Posterior vena cava (tissue), 2 donors: ENCODE data around the gene GIT2. TPM values are rescaled to one million over a fixed set of nuclear protein-coding genes. Genes with fewer than 3 reads are reported as not detected.

Experiments
- DNase-seq: peaks from one replicate; pipeline ENCODE4 v3.0.0-alpha.2; 2020; ENCODE audit warnings: low spot score
- intact Hi-C, 2 donors: fragments of 100-400 bp; cut with DNase I; formaldehyde crosslinking; loops; one replicate each; pipeline versions ENCODE4 v1.14.1 to v1.14.2; 2022 to 2023
- long read RNA-seq, 2 donors: library from polyadenylated mRNA; unstranded; transcript quantifications; one replicate each; pipeline ENCODE4 v2.0.0, GENCODE V29; 2020 to 2021
- total RNA-seq, 2 donors: library from RNA; stranded (reverse); fragmentation: NEBNext Ultra II Directional; extraction: Animal tissue kit (Norgen Biotek cat#: 25700); gene quantifications; one replicate each; pipeline ENCODE4 v1.2.1, GENCODE V29; 2021
- donor health status: DM: yes; HTN: yes; CAD: no.
- donor health status: DM: yes; HTN: yes; CAD: no.

Gene GIT2, protein sequence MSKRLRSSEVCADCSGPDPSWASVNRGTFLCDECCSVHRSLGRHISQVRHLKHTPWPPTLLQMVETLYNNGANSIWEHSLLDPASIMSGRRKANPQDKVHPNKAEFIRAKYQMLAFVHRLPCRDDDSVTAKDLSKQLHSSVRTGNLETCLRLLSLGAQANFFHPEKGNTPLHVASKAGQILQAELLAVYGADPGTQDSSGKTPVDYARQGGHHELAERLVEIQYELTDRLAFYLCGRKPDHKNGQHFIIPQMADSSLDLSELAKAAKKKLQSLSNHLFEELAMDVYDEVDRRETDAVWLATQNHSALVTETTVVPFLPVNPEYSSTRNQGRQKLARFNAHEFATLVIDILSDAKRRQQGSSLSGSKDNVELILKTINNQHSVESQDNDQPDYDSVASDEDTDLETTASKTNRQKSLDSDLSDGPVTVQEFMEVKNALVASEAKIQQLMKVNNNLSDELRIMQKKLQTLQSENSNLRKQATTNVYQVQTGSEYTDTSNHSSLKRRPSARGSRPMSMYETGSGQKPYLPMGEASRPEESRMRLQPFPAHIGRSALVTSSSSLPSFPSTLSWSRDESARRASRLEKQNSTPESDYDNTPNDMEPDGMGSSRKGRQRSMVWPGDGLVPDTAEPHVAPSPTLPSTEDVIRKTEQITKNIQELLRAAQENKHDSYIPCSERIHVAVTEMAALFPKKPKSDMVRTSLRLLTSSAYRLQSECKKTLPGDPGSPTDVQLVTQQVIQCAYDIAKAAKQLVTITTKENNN
- total RNA-seq: 10 to 100 TPM; 44.9 to 48.0 TPM
- long read RNA-seq, donor 1, full-length matches to known transcripts: 4 of 22 reads
- long read RNA-seq, donor 1, partial matches to known transcripts: 2 of 22 reads
- long read RNA-seq, donor 1, other reads (novel, unspliced or antisense): 16 of 22 reads
- long read RNA-seq, donor 2, full-length matches to known transcripts: 10 of 38 reads
- long read RNA-seq, donor 2, partial matches to known transcripts: 16 of 38 reads
- long read RNA-seq, donor 2, other reads (novel, unspliced or antisense): 12 of 38 reads

DNA sequence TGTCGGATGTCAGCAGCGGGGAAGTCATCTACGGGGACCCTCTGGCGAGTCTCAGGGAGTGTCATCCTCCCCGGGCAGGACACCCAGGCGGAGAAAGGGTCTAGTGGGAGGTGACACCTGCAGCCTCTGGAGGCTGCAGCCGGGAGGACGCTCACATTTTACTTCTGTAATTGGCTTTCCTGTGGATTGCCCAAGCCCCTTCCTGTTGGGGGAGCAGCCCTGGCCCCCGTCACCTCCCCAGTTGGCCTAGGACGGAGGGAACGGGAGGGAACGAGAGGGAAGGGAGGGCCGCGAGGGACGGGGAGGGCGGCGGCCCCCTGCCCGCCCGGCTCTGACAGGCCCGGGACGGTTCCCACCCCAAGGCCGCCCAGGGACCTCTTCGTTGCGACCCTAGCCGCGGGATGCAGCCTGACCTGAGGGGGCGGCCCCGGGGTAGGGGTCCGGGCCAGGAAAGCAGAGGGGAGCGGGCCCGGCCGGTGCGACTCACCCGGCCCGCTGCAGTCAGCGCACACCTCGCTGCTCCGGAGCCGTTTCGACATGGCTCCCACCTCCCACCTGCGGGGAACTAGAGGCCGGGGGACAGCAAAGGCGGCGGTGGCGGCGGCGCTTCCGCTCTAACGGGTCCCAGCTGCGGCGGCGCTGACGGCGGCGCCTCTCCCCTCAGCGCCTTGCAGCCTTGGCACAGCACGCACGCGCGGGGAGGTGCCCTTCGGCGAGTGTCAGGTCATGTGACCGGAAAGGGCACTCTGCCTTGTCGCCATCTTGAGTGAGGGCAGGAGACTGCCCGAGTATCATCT is at the start of gene GIT2:
Gene GIT2, minus strand, starts transcription at position 683 of the 797 bp plus-strand sequence. Its CDS starts 144 bp downstream, at position 539.
- DNase-seq: peak; percentile 98
- intact Hi-C loops: loop anchor here in 1 of 2 donors (5.0 kb wide), 1 partner anchor 489 kb away; no protein-coding TSS in a partner anchor

DNA sequence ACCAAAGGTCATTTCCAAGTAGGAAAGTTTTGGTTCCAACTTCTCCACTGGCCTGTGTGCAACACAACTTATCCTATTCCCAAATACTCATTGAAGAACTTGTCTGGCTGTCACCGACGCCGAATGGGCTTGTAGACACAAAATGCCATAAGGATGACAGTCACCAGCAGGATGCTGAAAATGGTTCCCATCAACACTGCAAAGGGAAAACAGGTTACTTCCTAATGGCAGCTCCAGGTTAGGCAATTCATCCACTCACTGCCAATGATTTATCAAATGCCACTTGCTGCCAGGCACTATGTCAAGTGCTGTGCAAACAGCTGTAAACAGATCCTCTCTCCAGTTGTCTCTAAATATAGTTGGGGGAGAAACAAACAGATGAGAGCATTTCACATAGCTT is 46.1 kb upstream of the GIT2 start:
- no peak for DNase-seq
- intact Hi-C loops: no loop called here

- DNase-seq: no peak
- intact Hi-C loops: no loop called here
These were observed 43.1 kb upstream of the GIT2 start for GRCh38 chr12:110039085-110039807.

DNA sequence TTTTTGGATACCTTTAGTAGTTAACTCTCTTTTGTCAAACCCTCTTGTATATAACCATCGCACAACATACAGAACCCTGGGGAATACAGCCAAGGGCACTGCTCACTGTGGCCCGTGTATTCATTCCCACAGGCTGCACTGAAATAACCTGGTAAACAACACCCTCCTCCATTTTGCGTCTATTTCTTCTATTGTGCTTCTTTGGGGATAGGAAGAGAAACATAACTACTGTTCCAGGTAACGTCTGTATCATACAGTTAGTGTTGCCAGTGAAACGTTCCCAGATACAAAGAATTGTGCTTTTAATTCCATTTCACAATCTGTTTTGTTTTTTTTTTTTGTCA is 42.5 kb upstream of the GIT2 start:
- DNase-seq: no peak
- intact Hi-C loops: no loop called here

DNA sequence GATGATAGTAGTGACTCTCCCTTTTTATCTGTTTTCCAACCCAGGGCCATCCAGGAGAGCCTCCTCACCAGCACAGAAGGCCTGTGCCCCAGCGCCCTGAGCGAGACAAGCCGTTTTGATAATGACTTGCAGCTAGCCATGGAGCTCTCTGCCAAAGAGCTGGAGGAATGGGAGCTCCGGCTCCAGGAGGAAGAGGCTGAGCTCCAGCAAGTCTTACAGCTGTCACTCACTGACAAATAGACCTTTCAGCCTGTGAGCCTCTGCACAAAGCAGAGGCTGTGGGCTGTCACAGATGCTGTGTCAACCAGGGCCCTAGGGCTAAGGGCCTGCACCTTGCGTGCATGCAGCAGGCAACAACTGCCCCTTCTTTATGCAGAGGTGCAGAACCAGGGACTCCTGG is 41.1 kb upstream of the GIT2 start:
- intact Hi-C loops: no loop called here
- DNase-seq: no peak

DNA sequence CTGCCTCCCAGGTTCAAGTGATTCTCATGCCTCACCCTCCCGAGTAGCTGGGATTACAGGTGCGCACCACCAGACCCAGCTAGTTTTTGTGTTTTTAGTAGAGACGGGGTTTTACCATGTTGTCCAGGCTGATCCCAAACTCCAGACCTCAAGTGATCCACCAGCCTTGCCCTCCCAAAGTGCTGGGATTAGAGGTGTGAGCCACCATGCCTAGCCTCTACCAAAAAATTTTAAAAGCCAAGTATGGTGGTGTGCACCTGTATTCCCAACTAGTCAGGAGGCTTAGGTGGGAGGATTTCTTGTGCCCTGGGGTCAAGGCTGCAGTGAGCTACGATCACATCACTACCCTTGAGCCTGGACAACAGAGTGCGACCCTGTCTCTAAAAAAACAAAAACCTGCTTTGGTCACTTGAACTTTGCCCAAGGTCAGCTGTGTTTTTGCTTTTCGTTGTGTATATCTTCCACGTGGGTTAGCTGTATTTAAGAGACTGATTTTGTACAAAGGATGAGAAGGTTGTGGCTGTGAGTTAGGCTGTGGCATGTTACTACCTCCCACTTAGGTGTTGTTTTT is 39.5 kb upstream of the GIT2 start:
- DNase-seq: no peak
- intact Hi-C loops: no loop called here

DNA sequence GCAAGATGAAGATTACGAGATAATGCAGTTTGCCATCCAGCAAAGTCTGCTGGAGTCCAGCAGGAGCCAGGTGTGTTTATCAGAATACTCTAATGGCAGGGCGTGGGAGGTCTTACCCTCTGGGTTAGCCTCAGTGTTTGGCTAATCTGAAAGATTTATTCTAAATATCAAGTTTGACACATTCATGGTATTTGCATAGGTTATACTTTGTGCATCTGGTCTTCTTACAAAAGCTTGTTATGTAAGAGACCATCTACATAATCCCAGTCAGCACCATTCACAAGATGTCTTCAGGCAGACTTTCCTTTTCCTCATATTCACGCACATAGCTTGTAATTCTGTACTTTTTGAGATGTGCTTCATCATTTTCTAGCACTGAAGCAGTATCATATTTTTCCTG is 37.7 kb upstream of the GIT2 start:
- no peak for DNase-seq
- intact Hi-C loops: no loop called here

DNA sequence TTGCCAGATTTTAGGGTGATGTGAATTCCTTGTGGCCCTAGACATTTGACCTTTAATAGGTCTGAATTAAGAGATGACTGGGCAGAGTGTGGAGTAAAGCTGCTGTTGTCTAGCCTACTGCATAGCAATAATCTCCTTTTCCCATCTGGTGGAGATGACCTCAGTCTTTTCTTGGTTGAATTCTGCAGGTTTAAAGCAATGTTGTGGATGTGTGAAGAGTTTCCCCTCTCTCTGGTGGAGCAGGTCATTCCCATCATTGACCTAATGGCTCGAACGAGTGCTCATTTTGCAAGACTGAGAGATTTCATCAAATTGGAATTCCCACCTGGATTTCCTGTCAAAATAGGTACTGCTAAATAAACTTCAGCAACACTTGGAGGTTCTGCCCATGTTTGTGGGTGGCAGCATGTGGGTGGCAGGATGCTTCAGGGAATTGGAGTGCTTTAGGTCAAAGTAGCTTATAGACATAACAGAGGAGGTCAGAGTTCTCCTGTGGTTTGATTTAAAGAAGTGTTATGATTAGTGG is 33.2 kb upstream of the GIT2 start:
- no peak for DNase-seq
- intact Hi-C loops: no loop called here

DNA sequence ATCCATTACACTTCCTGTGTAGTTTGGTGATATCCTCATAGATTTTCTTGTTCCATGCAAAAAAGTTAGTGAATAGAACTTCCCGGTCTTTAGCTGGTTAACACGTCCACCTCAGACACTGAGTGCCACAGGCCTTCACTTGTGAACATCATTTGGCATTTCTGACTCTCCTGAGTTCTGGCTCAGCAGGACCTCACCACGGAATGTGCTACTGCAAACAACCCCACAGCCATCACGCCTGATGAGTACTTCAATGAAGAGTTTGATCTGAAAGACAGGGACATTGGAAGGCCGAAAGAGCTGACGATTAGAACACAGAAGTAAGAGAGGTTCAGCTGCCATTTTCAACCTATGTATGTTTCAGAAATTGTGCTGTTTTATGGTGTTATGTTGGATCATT is 32.2 kb upstream of the GIT2 start:
- intact Hi-C loops: no loop called here
- no peak for DNase-seq

GRCh38 chr12:110024051-110024450 is 27.9 kb upstream of the GIT2 start:
- intact Hi-C loops: no loop called here

DNA sequence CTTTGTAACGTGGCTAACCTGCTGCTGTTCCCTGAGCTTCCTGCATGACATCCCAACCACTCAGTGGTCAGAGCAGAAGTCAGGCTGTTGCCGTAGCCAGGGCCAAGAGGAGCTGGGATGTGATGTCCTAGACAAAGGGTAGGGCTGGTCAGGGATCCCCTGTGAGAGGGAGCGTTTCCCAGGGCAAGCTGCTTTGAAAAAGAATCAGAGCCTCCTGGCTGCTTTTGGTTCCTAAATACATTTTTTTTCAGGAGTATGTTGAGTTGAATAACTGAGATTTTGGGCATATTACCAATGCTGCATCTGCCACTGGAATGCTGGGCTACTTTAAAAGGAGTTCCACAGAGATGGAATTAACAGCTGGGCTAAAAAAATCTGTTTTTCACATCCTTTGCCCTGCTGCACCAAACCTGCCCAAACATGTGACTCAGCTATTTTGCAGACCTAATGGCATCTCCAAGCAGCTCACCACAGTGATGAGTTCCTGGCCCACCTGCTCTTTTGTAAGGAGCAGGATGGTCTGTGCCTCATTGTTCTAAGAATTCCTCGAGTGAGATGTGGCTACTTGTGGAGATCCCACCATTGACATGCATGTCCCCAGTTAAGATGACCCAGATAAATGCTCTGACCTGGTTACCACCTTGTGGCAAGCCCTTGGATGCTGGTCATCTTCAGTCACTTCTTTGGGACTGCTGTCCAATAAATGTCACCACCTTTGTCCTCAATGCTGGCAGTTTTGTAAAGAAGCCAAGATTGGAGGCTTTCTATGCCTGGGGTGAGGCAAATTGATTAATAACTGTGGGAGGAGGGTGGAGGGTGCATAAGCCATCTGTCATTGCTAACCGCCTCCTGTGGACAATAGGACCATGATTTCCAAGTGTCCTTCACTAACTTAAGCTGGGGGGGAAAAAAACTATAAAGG is 27.2 kb upstream of the GIT2 start:
- intact Hi-C loops: no loop called here

More at GRCh38 chr12:110024051-110024450, 27.9 kb upstream of the GIT2 start:
- no peak for DNase-seq

DNA sequence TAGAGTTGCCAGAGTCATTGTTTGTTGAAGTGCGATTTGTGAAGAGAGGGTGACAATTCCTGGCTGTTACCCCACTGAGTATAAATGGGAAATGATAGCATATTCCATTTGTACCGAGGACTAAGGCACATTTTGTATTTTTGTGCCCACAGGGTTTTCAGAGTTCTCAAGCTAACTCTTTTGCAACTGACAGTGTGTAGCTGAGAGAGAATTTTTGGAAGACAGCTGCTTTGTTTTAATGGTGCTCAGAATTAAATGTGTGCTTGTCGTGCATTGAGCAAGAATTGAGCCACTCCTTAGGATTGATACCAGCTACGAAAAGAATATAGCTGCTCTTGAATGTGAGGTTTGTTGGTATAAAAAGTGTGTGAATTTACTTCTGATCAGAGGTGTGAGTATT is 24.8 kb upstream of the GIT2 start:
- DNase-seq: no peak
- intact Hi-C loops: no loop called here

More for the DNA sequence above, 27.2 kb upstream of the GIT2 start:
- no peak for DNase-seq

- intact Hi-C loops: no loop called here
- no peak for DNase-seq
These were observed 19.0 kb upstream of the GIT2 start for GRCh38 chr12:110015132-110015531.

DNA sequence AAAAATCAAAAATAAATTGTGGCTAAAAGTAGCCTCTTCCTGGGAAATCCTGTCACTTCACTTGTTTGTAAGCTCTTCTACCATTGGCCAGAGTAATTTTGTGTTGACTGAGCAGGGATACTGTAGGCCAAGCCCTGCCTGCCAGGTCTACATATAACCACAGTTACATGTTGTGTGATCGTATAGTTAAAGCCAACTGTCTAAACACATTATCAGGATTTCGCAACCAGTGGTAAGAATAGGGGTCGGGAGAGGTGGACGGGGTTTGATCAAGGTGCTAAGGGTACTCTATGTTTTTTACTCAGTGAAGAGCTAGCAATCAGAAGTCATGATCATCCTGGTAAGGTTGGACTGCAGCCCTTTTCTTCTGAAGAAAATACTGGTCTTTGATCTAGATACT is 16.5 kb upstream of the GIT2 start:
- intact Hi-C loops: no loop called here

DNA sequence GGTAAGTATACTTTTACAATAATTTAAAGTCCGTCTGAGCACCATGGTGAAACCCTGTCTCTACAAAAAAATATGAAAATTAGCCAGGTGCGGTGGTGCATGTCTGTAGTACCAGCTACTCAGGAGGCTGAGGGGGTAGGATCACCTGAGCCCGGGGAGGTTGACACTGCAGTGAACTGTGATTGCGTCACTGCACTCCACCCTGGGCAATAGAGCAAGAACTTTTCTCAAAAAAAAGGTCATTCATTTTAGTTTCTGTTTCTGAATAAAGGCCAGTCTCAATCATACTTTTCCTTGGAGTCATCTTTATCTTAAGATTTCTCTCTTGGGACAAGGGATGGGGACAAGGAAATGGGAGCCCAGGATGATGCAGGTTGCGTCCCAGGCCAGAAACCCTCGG is 16.0 kb upstream of the GIT2 start:
- no peak for DNase-seq
- intact Hi-C loops: no loop called here

More for the DNA sequence above, 16.5 kb upstream of the GIT2 start:
- no peak for DNase-seq

GRCh38 chr12:110010853-110011723 is 14.9 kb upstream of the GIT2 start:
- no peak for DNase-seq
- intact Hi-C loops: no loop called here
